Ishikawa (cell line): Measurements from ENCODE around the gene ACTN1.

Experiments used
- CEBPB ChIP-seq: IDR thresholded peaks from 2 replicates; pipeline ENCODE4 v1.6.1; 2012
- CREB1 ChIP-seq: IDR thresholded peaks from 2 replicates; pipeline ENCODE4 v1.6.1; 2012; ENCODE audit warnings: low read depth
- EGR1 ChIP-seq: IDR thresholded peaks from 2 replicates; pipeline ENCODE4 v1.6.1; 2012
- EP300 ChIP-seq: IDR thresholded peaks from 2 replicates; pipeline ENCODE4 v1.6.1; 2012; ENCODE audit warnings: borderline replicate concordance
- FOXM1 ChIP-seq: IDR thresholded peaks from 2 replicates; pipeline ENCODE4 v1.6.1; 2012; ENCODE audit warnings: low read depth, borderline replicate concordance
- MAX ChIP-seq: IDR thresholded peaks from 2 replicates; pipeline ENCODE4 v1.6.1; 2012
- NFIC ChIP-seq: IDR thresholded peaks from 2 replicates; pipeline ENCODE4 v1.6.1; 2012
- RAD21 ChIP-seq: IDR thresholded peaks from 2 replicates; pipeline ENCODE4 v1.6.1; 2012; ENCODE audit warnings: low read depth
- REST ChIP-seq: IDR thresholded peaks from 2 replicates; pipeline ENCODE4 v1.6.1; 2012; ENCODE audit warnings: low read depth, mild to moderate bottlenecking
- TAF1 ChIP-seq: IDR thresholded peaks from 2 replicates; pipeline ENCODE4 v1.6.1; 2012; ENCODE audit warnings: low read depth, mild to moderate bottlenecking
- TCF12 ChIP-seq: IDR thresholded peaks from 2 replicates; pipeline ENCODE4 v1.6.1; 2012; ENCODE audit warnings: low read depth
- TEAD4 ChIP-seq: IDR thresholded peaks from 2 replicates; pipeline ENCODE4 v1.6.1; 2012
- USF1 ChIP-seq: IDR thresholded peaks from 2 replicates; pipeline ENCODE4 v1.6.1; 2012
- YY1 ChIP-seq: IDR thresholded peaks from 2 replicates; pipeline ENCODE4 v1.6.1; 2012; ENCODE audit warnings: low read depth
- ZBTB7A ChIP-seq: IDR thresholded peaks from 2 replicates; pipeline ENCODE4 v1.6.1; 2012; ENCODE audit warnings: low read depth

ACTN1 gene

GRCh38 chr14:68840454-68840853, 138.6 kb downstream of the ACTN1 start:
- TF ChIP-seq TAF1 = no peak

GRCh38 chr14:68836082-68836481, 143.0 kb downstream of the ACTN1 start:
- no peak for TF ChIP-seq TAF1
- no peak for TF ChIP-seq CREB1
- no peak for TF ChIP-seq TEAD4
- TF ChIP-seq MAX = no peak
- TF ChIP-seq TCF12 = no peak
- no peak for TF ChIP-seq EP300
- no peak for TF ChIP-seq YY1
- no peak for TF ChIP-seq CEBPB

GRCh38 chr14:68834816-68835215, 144.3 kb downstream of the ACTN1 start:
- TF ChIP-seq CEBPB (no peak), YY1 (no peak), MAX (no peak), TAF1 (no peak)

GRCh38 chr14:68828698-68829097, 150.4 kb downstream of the ACTN1 start:
- TF ChIP-seq REST = no peak
- no peak for TF ChIP-seq USF1
- TF ChIP-seq TAF1 = no peak
- TF ChIP-seq EGR1 = no peak

- TF ChIP-seq EP300 (no peak), TAF1 (no peak), USF1 (no peak), YY1 (no peak), CREB1 (no peak), REST (no peak), EGR1 (no peak), TCF12 (no peak), RAD21 (no peak), FOXM1 (no peak), NFIC (no peak), ZBTB7A (no peak), CEBPB (no peak), TEAD4 (no peak), MAX (no peak)
Measured at GRCh38 chr14:68825729-68826128, 153.4 kb downstream of the ACTN1 start.

- TF ChIP-seq REST (no peak), USF1 (peak; percentile 57; the same call in 1 of the 2 replicates), TCF12 (peak; percentile 57; the same call in 1 of the 2 replicates), MAX (peak; percentile 91), RAD21 (peak; percentile 95), FOXM1 (no peak), YY1 (peak; percentile 55; the same call in 1 of the 2 replicates), EGR1 (no peak), CREB1 (no peak), TEAD4 (peak; percentile 40), TAF1 (no peak), EP300 (no peak; the same call in 1 of the 2 replicates)
Measured at GRCh38 chr14:68824517-68825347, 154.4 kb downstream of the ACTN1 start.
